Ovary (tissue), 9 donors: ENCODE results near the gene CERT1. TPM values are rescaled to one million over a fixed set of nuclear protein-coding genes. Genes with fewer than 3 reads are reported as not detected.
"Not testable (repeated sequence)": the region's sequence is repeated elsewhere in the genome, so short reads cannot be mapped to it uniquely, and the experiment has no call there.

Experiments
- DNase-seq, 5 donors: peaks; one replicate each; pipeline ENCODE4 v3.0.0-alpha.2; 2019 to 2020
- H3K27ac ChIP-seq, 2 donors: fragments of 200-600 bp; one replicate each; pipeline versions ENCODE4 v1.5.1 to v1.8.0; 2019 to 2022
- H3K27me3 ChIP-seq: fragments of 200-600 bp; one replicate; pipeline ENCODE4 v1.8.0; 2022
- H3K36me3 ChIP-seq: fragments of 200-600 bp; sonication (generic); one replicate; pipeline ENCODE4 v1.5.1; 2019
- H3K4me1 ChIP-seq: one replicate; pipeline ENCODE4 v1.8.1; 2013; ENCODE audit warnings: mild to moderate bottlenecking, moderate library complexity; ENCODE audit not compliant: insufficient read depth
- H3K4me3 ChIP-seq: fragments of 200-600 bp; sonication (generic); one replicate; pipeline ENCODE4 v1.5.1; 2017
- H3K9me3 ChIP-seq, 2 donors: fragments of 200-600 bp in 1 of 2; sonication (generic) in 1 of 2; one replicate each; pipeline versions ENCODE4 v1.5.1 to v1.8.1; 2013 to 2019; ENCODE audit warnings: mild to moderate bottlenecking in 1 of 2, moderate library complexity in 1 of 2
- CTCF ChIP-seq, 3 donors: fragments of 450-650 bp in 2 of 3; fragments of 200-600 bp in 1 of 3; IDR thresholded peaks; one replicate each; pipeline versions ENCODE4 v1.5.1 to v1.8.0; 2016 to 2022; ENCODE audit warnings: antibody characterized with exemption in 3 of 3, mild to moderate bottlenecking in 1 of 3
- EP300 ChIP-seq: sonication (generic); formaldehyde crosslinking; IDR thresholded peaks from one replicate; pipeline ENCODE4 v1.6.1; 2017; ENCODE audit warnings: antibody characterized with exemption
- POLR2A ChIP-seq: fragments of 450-650 bp; IDR thresholded peaks from one replicate; pipeline ENCODE4 v1.6.1; 2017; ENCODE audit warnings: antibody characterized with exemption, mild to moderate bottlenecking, moderate library complexity
- WGBS, 3 donors: extraction: QIAGEN DNeasy Blood & Tissue Kit in 1 of 3; methylation state at CpG; one replicate each; pipeline versions ENCODE4 v1.1.5 to v1.1.7; 2013 to 2017; 5-methylcytosine and 5-hydroxymethylcytosine counted together
- intact Hi-C, 4 donors: fragments of 100-400 bp; cut with DNase I; formaldehyde crosslinking; loops; one replicate each; pipeline versions ENCODE4 v1.11.0 to v1.15.1; 2022 to 2023
- polyA plus RNA-seq, 2 donors: library from polyadenylated mRNA; stranded (reverse); fragments of 200-250 nt in 1 of 2; fragments of 350-450 nt in 1 of 2; fragmentation: Illumina TruSeq in 1 of 2; extraction: RNeasy Lipid Tissue Mini Kit (QIAGEN cat#74804) in 1 of 2; gene quantifications; one replicate each; pipeline ENCODE4 v1.2.3, GENCODE V29; 2013 to 2014
- total RNA-seq, 7 donors: library from RNA; depleted of rRNA in 2 of 7; stranded (reverse); fragments of >200 nt in 2 of 7; fragmentation: NEBNext Ultra II Directional in 3 of 7; extraction: Animal tissue kit (Norgen Biotek cat#: 25700) in 3 of 7; gene quantifications; one replicate each; pipeline versions ENCODE4 v1.1.0 to v1.2.4, GENCODE V29; 2016 to 2023
- donor health status: DM: no; HTN: no; CAD: no; lungs with moderate emphysema.
- donor health status: DM: no; HTN: no; CAD: no.
- donor health status: Bipolar disorder and iron deficiency.
- donor health status: DM: yes; HTN: yes; CAD: no.
- donor health status: DM: no; HTN: no; CAD: no.
- donor health status: DM: yes; HTN: yes; CAD: no.

The CERT1 gene
- total and polyA plus RNA-seq, 9 donors = 19.1 to 41.8 (median 35.2) TPM

- intact Hi-C loops = no loop called here
- no peak for DNase-seq
- peaks cover 1% of the 10 kb centered on the region for H3K4me1 ChIP-seq
- 96 to 99% (median 97%) methylated on average over 2 of the region's 2 CpGs for WGBS, 3 donors
- no peaks in the 10 kb centered on the region for H3K36me3 ChIP-seq
- no peak overlapping the region for H3K27ac ChIP-seq
- TF ChIP-seq POLR2A = no peak
- no peak for TF ChIP-seq CTCF (IDR thresholded peaks at IDR 0.05)
- TF ChIP-seq EP300 = no peak
- no peak overlapping the region for H3K4me3 ChIP-seq
- H3K9me3 ChIP-seq = no peaks in the 10 kb centered on the region
- no peaks in the 10 kb centered on the region for H3K27me3 ChIP-seq
Measured at GRCh38 chr5:75534734-75535133, 23.3 kb upstream of the CERT1 start.

- H3K9me3 ChIP-seq, H3K27ac ChIP-seq, DNase-seq, H3K4me1 ChIP-seq, intact Hi-C loops, H3K36me3 ChIP-seq, H3K27me3 ChIP-seq, H3K4me3 ChIP-seq: not testable (repeated sequence)
- WGBS, 3 donors = 94 to 100% (median 100%) methylated on average over 1 of the region's 1 CpG
Measured at GRCh38 chr5:75533716-75534115, 22.3 kb upstream of the CERT1 start.

- no peak for DNase-seq
- intact Hi-C loops = no loop called here
- Histone ChIP-seq H3K36me3 (no peaks in the 10 kb centered on the region), H3K9me3 (no peaks in the 10 kb centered on the region), H3K4me3 (no peak overlapping the region), H3K27me3 (no peaks in the 10 kb centered on the region), H3K27ac (no peak overlapping the region), H3K4me1 (peaks cover 1% of the 10 kb centered on the region)
- 95 to 98% (median 98%) methylated on average over 2 of the region's 2 CpGs for WGBS, 3 donors
- no peak for TF ChIP-seq CTCF (IDR thresholded peaks at IDR 0.05)
Measured at GRCh38 chr5:75532190-75532589, 20.8 kb upstream of the CERT1 start.

GRCh38 chr5:75529185-75529584 is 17.8 kb upstream of the CERT1 start:
- no peaks in the 10 kb centered on the region for H3K36me3 ChIP-seq
- no peak for DNase-seq
- no peaks in the 10 kb centered on the region for H3K4me1 ChIP-seq
- no peaks in the 10 kb centered on the region for H3K9me3 ChIP-seq
- TF ChIP-seq CTCF (IDR thresholded peaks at IDR 0.05) = no peak
- no peak for TF ChIP-seq POLR2A
- TF ChIP-seq EP300 = no peak
- no peak overlapping the region for H3K4me3 ChIP-seq
- no peaks in the 10 kb centered on the region for H3K27me3 ChIP-seq
- intact Hi-C loops = no loop called here
- no peak overlapping the region for H3K27ac ChIP-seq

- H3K27me3 ChIP-seq = no peaks in the 10 kb centered on the region
- TF ChIP-seq CTCF (IDR thresholded peaks at IDR 0.05) = no peak
- no peak for TF ChIP-seq POLR2A
- no peak for TF ChIP-seq EP300
- 83 to 90% (median 88%) methylated on average over 2 of the region's 2 CpGs for WGBS, 3 donors
- no peak overlapping the region for H3K27ac ChIP-seq
- H3K4me3 ChIP-seq = no peak overlapping the region
- H3K36me3 ChIP-seq = no peaks in the 10 kb centered on the region
- no peak for DNase-seq
- no peaks in the 10 kb centered on the region for H3K9me3 ChIP-seq
- no peaks in the 10 kb centered on the region for H3K4me1 ChIP-seq
- intact Hi-C loops = no loop called here
Measured at GRCh38 chr5:75526070-75526469, 14.6 kb upstream of the CERT1 start.
